PC-3 (cell line): ENCODE data around the gene PRMT1.

ENCODE experiments used
- EZH2phosphoT487 ChIP-seq: fragments of 300-600 bp; sonication (generic); IDR thresholded peaks from 2 replicates; pipeline ENCODE4 v1.6.1; 2018; ENCODE audit warnings: mild to moderate bottlenecking, antibody characterized with exemption, low read length, borderline replicate concordance
- TF ChIP-seq, protein P1 (sequence below): fragments of 300-600 bp; sonication (generic); conservative IDR thresholded peaks from 2 replicates; pipeline ENCODE4 v1.5.1; 2017; ENCODE audit warnings: antibody characterized with exemption, low read depth, mild to moderate bottlenecking, low read length

GRCh38 chr19:49664171-49665035, 12.7 kb upstream of the PRMT1 start:
- TF ChIP-seq, protein P1, sequence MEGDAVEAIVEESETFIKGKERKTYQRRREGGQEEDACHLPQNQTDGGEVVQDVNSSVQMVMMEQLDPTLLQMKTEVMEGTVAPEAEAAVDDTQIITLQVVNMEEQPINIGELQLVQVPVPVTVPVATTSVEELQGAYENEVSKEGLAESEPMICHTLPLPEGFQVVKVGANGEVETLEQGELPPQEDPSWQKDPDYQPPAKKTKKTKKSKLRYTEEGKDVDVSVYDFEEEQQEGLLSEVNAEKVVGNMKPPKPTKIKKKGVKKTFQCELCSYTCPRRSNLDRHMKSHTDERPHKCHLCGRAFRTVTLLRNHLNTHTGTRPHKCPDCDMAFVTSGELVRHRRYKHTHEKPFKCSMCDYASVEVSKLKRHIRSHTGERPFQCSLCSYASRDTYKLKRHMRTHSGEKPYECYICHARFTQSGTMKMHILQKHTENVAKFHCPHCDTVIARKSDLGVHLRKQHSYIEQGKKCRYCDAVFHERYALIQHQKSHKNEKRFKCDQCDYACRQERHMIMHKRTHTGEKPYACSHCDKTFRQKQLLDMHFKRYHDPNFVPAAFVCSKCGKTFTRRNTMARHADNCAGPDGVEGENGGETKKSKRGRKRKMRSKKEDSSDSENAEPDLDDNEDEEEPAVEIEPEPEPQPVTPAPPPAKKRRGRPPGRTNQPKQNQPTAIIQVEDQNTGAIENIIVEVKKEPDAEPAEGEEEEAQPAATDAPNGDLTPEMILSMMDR: no peak
- TF ChIP-seq EZH2phosphoT487: no peak
